OCI-LY1 (cell line): Measurements from ENCODE around the gene PALD1.

Experiments
- EZH2 ChIP-seq: fragments of 200-600 bp; sonication (generic), shearing (Covaris generic); IDR thresholded peaks from 2 replicates; pipeline ENCODE4 v1.8.0; 2017; ENCODE audit warnings: borderline replicate concordance, mixed run types, mild to moderate bottlenecking, antibody characterized with exemption, low read length, moderate library complexity, mixed read lengths
- TF ChIP-seq, protein P1 (sequence below): fragments of 200-600 bp; sonication (generic), shearing (Covaris generic); IDR thresholded peaks from 2 replicates; pipeline ENCODE4 v1.5.1; 2017; ENCODE audit warnings: mild to moderate bottlenecking, antibody characterized with exemption, low read length, moderate library complexity, mixed read lengths

DNA sequence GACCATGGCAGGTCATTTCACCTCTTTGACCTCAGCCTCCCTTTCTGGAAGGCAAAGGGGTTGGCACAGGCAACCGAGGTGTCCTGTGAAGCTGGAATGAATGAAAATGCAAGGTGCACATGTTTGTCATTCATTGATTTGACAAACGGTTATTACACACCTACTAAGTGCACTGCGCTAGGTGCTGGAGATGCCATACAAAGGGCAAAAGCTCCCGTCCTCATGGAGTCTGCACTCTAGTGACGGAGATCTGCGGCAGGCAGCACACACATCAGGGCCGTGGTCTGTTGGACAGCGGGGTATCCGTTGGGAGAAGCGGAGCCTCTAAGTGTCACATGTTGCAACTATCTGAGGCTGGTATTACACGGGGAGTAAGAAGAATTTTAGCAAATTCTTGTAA, 79.7 kb downstream of the PALD1 start:
- TF ChIP-seq, protein P1, sequence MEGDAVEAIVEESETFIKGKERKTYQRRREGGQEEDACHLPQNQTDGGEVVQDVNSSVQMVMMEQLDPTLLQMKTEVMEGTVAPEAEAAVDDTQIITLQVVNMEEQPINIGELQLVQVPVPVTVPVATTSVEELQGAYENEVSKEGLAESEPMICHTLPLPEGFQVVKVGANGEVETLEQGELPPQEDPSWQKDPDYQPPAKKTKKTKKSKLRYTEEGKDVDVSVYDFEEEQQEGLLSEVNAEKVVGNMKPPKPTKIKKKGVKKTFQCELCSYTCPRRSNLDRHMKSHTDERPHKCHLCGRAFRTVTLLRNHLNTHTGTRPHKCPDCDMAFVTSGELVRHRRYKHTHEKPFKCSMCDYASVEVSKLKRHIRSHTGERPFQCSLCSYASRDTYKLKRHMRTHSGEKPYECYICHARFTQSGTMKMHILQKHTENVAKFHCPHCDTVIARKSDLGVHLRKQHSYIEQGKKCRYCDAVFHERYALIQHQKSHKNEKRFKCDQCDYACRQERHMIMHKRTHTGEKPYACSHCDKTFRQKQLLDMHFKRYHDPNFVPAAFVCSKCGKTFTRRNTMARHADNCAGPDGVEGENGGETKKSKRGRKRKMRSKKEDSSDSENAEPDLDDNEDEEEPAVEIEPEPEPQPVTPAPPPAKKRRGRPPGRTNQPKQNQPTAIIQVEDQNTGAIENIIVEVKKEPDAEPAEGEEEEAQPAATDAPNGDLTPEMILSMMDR, result no peak
- TF ChIP-seq EZH2, result no peak
